K562 (cell line): ENCODE measurements around the gene MAPKAPK3. TPM values are rescaled to one million over a fixed set of nuclear protein-coding genes. Genes with fewer than 3 reads are reported as not detected.

Experiments used
- ADNP ChIP-seq: fragments of 200-800 bp; sonication (Bioruptor generic); IDR thresholded peaks from 2 replicates; pipeline ENCODE4 v1.6.1; 2016; ENCODE audit warnings: missing genetic modification characterization, missing compliant biosample characterization
- CBFA2T3 ChIP-seq: fragments of 450-650 bp; IDR thresholded peaks from 2 replicates; pipeline ENCODE4 v1.6.1; 2017
- CBX3 ChIP-seq, 2 experiments: IDR thresholded peaks; 1 replicate in 1 of 2; 2 replicates in 1 of 2; pipeline ENCODE4 v1.6.1; 2012; ENCODE audit warnings: inconsistent platforms in 2 of 2, low read length in 2 of 2, borderline replicate concordance in 1 of 2, control low read depth in 1 of 2
- CHD1 ChIP-seq: fragments of 200-600 bp; sonication (generic); IDR thresholded peaks from one replicate; pipeline ENCODE4 v1.6.1; 2012; ENCODE audit warnings: mild to moderate bottlenecking, moderate library complexity, low read length, inconsistent platforms
- CTCF ChIP-seq, 3 experiments: IDR thresholded peaks in 2 of 3; conservative IDR thresholded peaks in 1 of 3; 2 replicates each; pipeline ENCODE4 v1.5.1; 2011 to 2012; ENCODE audit warnings: low read length in 3 of 3, mild to moderate bottlenecking in 3 of 3, control low read depth in 2 of 3, improper control_type of control experiment in 1 of 3, inconsistent platforms in 1 of 3, low read depth in 1 of 3, mixed read lengths in 1 of 3, moderate library complexity in 1 of 3; ENCODE audit not compliant: insufficient read depth in 2 of 3
- DIDO1 ChIP-seq: fragments of 450-650 bp; IDR thresholded peaks from 2 replicates; pipeline ENCODE4 v1.6.1; 2016; ENCODE audit warnings: low read depth, missing biosample characterization, missing genetic modification characterization
- DMBX1 ChIP-seq: fragments of 250-450 bp; sonication (Bioruptor Pico); IDR thresholded peaks from 2 replicates; pipeline ENCODE4 v1.8.0; 2022; ENCODE audit warnings: inconsistent platforms, mild to moderate bottlenecking, moderate library complexity, borderline replicate concordance
- DPF2 ChIP-seq: fragments of 450-650 bp; IDR thresholded peaks from 2 replicates; pipeline ENCODE4 v1.6.1; 2016
- HNRNPH1 ChIP-seq: fragments of 200-400 bp; formaldehyde crosslinking; optimal IDR thresholded peaks from 2 replicates; pipeline ENCODE3; 2017; ENCODE audit warnings: low read depth, mild to moderate bottlenecking, low read length, moderate library complexity
- KDM2B ChIP-seq: fragments of 250-450 bp; sonication (Bioruptor Pico); IDR thresholded peaks from 2 replicates; pipeline ENCODE4 v1.8.0; 2021; ENCODE audit warnings: mild to moderate bottlenecking, moderate library complexity
- LEF1 ChIP-seq: fragments of 450-650 bp; IDR thresholded peaks from 2 replicates; pipeline ENCODE4 v1.6.1; 2016; ENCODE audit warnings: mild to moderate bottlenecking
- MAFK ChIP-seq: IDR thresholded peaks from 2 replicates; pipeline ENCODE4 v1.6.1; 2011; ENCODE audit warnings: low read length, improper control_type of control experiment
- PCBP2 ChIP-seq: fragments of 200-400 bp; formaldehyde crosslinking; IDR thresholded peaks from 2 replicates; pipeline ENCODE4 v1.6.1; 2018; ENCODE audit warnings: low read length, low read depth, mild to moderate bottlenecking, moderate library complexity; ENCODE audit not compliant: poor library complexity, severe bottlenecking
- RCOR1 ChIP-seq, 2 experiments: IDR thresholded peaks; 2 replicates each; pipeline ENCODE4 v1.6.1; 2012; ENCODE audit warnings: low read depth in 2 of 2, low read length in 2 of 2, borderline replicate concordance in 1 of 2, improper control_type of control experiment in 1 of 2
- SAP30 ChIP-seq: fragments of 200-600 bp; sonication (generic); IDR thresholded peaks from 2 replicates; pipeline ENCODE4 v1.6.1; 2012; ENCODE audit warnings: borderline replicate concordance, low read depth, mild to moderate bottlenecking, moderate library complexity, low read length, control low read depth, inconsistent platforms; ENCODE audit not compliant: insufficient read depth, poor library complexity, severe bottlenecking
- SMAD4 ChIP-seq: fragments of 250-450 bp; sonication (Bioruptor Pico); conservative IDR thresholded peaks from 2 replicates; pipeline ENCODE4 v1.8.0; 2021; ENCODE audit warnings: inconsistent platforms, mild to moderate bottlenecking, moderate library complexity
- SMARCA4 ChIP-seq: fragments of 450-650 bp; IDR thresholded peaks from 2 replicates; pipeline ENCODE4 v1.6.1; 2016
- ZBTB11 ChIP-seq, 3 experiments: fragments of 200-800 bp in 1 of 3; fragments of 250-450 bp in 1 of 3; fragments of 450-650 bp in 1 of 3; sonication (Bioruptor Pico) in 1 of 3; sonication (Bioruptor generic) in 1 of 3; formaldehyde crosslinking in 1 of 3; IDR thresholded peaks; 2 replicates each; pipeline versions ENCODE4 v1.6.1 to v1.8.0; 2016 to 2022; ENCODE audit warnings: mild to moderate bottlenecking in 2 of 3, missing genetic modification characterization in 2 of 3, missing compliant biosample characterization in 1 of 3, moderate library complexity in 1 of 3
- ZBTB12 ChIP-seq: fragments of 250-450 bp; sonication (Bioruptor Pico); IDR thresholded peaks from 2 replicates; pipeline ENCODE4 v1.4.0; 2020
- ZNF639 ChIP-seq, 2 experiments: fragments of 200-800 bp in 1 of 2; sonication (Bioruptor generic) in 1 of 2; sonication (generic) in 1 of 2; formaldehyde crosslinking in 1 of 2; IDR thresholded peaks in 1 of 2; conservative IDR thresholded peaks in 1 of 2; 2 replicates each; pipeline versions ENCODE4 v1.5.0 to v1.6.1; 2016 to 2020; ENCODE audit warnings: missing compliant biosample characterization in 1 of 2, missing genetic modification characterization in 1 of 2, missing genetic modification reagents in 1 of 2
- polyA plus RNA-seq, 8 experiments: library from polyadenylated mRNA; depleted of rRNA in 4 of 8; stranded (reverse) in 5 of 8; unstranded in 3 of 8; fragments of >200 nt; fragmentation: Nextera tagmentation in 2 of 8; fragmentation: Illumina TruSeq in 1 of 8; extraction: Ambion mirVana in 2 of 8; extraction: Trizol in 1 of 8; gene quantifications; 2 replicates each; pipeline versions ENCODE4 v1.2.1 to v1.2.3, GENCODE V29; 2011 to 2014; ENCODE audit warnings: inconsistent platforms in 1 of 8, missing spikeins in 1 of 8
- total RNA-seq, 7 experiments: library from RNA; depleted of rRNA in 6 of 7; stranded (reverse); fragments of >200 nt in 6 of 7; fragmentation: Illumina TruSeq in 2 of 7; extraction: Trizol in 2 of 7; gene quantifications; 2 replicates each; pipeline versions ENCODE4 v1.2.1 to v1.2.3, GENCODE V29; 2011 to 2021; ENCODE audit warnings: low replicate concordance in 1 of 7

MAPKAPK3 gene
- total and polyA plus RNA-seq, 9 of the 15 experiments (the other 6 are each of a cell fraction or from before 2014, with no cell fraction given), result 8.0 to 56.4 (median 41.2) TPM

- TF ChIP-seq DIDO1 (tag), result no peak
- TF ChIP-seq CHD1, result no peak
- peak; percentile 59 for TF ChIP-seq DPF2
- no peak for TF ChIP-seq HNRNPH1
- TF ChIP-seq ADNP (tag), result no peak
- 0 out of 6 replicates have a peak, but pooled peaks of 1 of the 3 experiments have one; percentile 2 for TF ChIP-seq CTCF (IDR thresholded peaks at IDR 0.05 in 2 of 3, conservative IDR thresholded peaks at IDR 0.05 in 1 of 3; ENCODE audit: insufficient read depth in 2 of 3, low read depth in 1 of 3, low read length in 3 of 3)
- TF ChIP-seq RCOR1 (IDR thresholded peaks at IDR 0.05; ENCODE audit: borderline replicate concordance in 1 of 2, low read depth in 2 of 2, low read length in 2 of 2), result 0 out of 4 replicates have a peak, but pooled peaks of 1 of the 2 experiments have one; percentile 36
- no peak for TF ChIP-seq SAP30
- TF ChIP-seq ZBTB11 (CRISPR knock-in tag; IDR thresholded peaks at IDR 0.05), result no peak
- TF ChIP-seq ZNF639 (CRISPR knock-in tag; conservative IDR thresholded peaks at IDR 0.05 in 1 of 2, IDR thresholded peaks at IDR 0.05 in 1 of 2), result 0 out of 4 replicates have a peak, but pooled peaks of 1 of the 2 experiments have one; percentile 32
- no peak for TF ChIP-seq MAFK
- no peak for TF ChIP-seq ZBTB12 (CRISPR knock-in tag)
- peak; percentile 58 for TF ChIP-seq CBFA2T3
- TF ChIP-seq LEF1, result no peak
- TF ChIP-seq SMARCA4, result 0 out of 2 replicates have a peak, but pooled peaks have one; percentile 43
- no peak for TF ChIP-seq KDM2B (CRISPR knock-in tag)
- TF ChIP-seq SMAD4 (CRISPR knock-in tag), result peak; percentile 28; the same call in 1 of the 2 replicates
- TF ChIP-seq CBX3 (IDR thresholded peaks at IDR 0.05; ENCODE audit: borderline replicate concordance in 1 of 2, low read length in 2 of 2), result no peak
- 0 out of 2 replicates have a peak, but pooled peaks have one; percentile 22 for TF ChIP-seq DMBX1
- TF ChIP-seq PCBP2, result no peak
These were observed 39.6 kb upstream of the MAPKAPK3 start (continued) for GRCh38 chr3:50577348-50577747.
